Naive thymus-derived CD4-positive, alpha-beta T cell (primary cell): ENCODE data around the gene SLC34A3. TPM values are rescaled to one million over a fixed set of nuclear protein-coding genes. Genes with fewer than 3 reads are reported as not detected.
"Not testable (repeated sequence)": the region's sequence is repeated elsewhere in the genome, so short reads cannot be mapped to it uniquely, and the experiment has no call there.

Experiments used
- ATAC-seq: fragments of 150-1000 bp; cut with Tn5 transposase; 2 replicates; pipeline ENCODE4 v1.10.0; 2021; ENCODE audit warnings: mild to moderate bottlenecking, moderate library complexity
- CTCF ChIA-PET: fragments of 350-600 bp; sonication (Branson Sonifier 250); formaldehyde crosslinking; loops from one replicate; lab custom pipeline; 2021; ENCODE audit warnings: antibody characterized with exemption; lab: Charles Lee
- POLR2A ChIA-PET: fragments of 350-600 bp; sonication (Branson Sonifier 250); formaldehyde crosslinking; loops from one replicate; lab custom pipeline; 2021; ENCODE audit warnings: antibody characterized with exemption, inconsistent platforms; lab: Charles Lee
- DNase-seq, 9 donors: peaks; one replicate each; pipeline versions ENCODE4 v3.0.0 to v3.0.0-alpha.2; 2020 to 2022; ENCODE audit warnings: mixed read lengths in 1 of 9
- H3K27ac ChIP-seq: one replicate; pipeline ENCODE4 v1.7.0; 2013; ENCODE audit warnings: mild to moderate bottlenecking, low read depth, low read length, moderate library complexity
- H3K27me3 ChIP-seq, 2 donors: one replicate each; pipeline ENCODE4 v1.7.0; 2013; ENCODE audit warnings: low read length in 2 of 2, mild to moderate bottlenecking in 2 of 2, moderate library complexity in 2 of 2; ENCODE audit not compliant: control insufficient read depth in 2 of 2, insufficient read depth in 2 of 2
- H3K36me3 ChIP-seq, 3 experiments: 1 replicate in 2 of 3; 2 replicates in 1 of 3; pipeline ENCODE4 v1.7.0; 2013; ENCODE audit warnings: low read length in 3 of 3, mild to moderate bottlenecking in 3 of 3, moderate library complexity in 1 of 3; ENCODE audit not compliant: insufficient read depth in 3 of 3, control insufficient read depth in 2 of 3
- H3K4me1 ChIP-seq, 2 donors: one replicate each; pipeline ENCODE4 v1.7.0; 2013; ENCODE audit warnings: low read length in 2 of 2, mild to moderate bottlenecking in 2 of 2, moderate library complexity in 1 of 2; ENCODE audit not compliant: control insufficient read depth in 2 of 2, insufficient read depth in 2 of 2
- H3K4me3 ChIP-seq: 2 replicates; pipeline ENCODE4 v1.7.0; 2013; ENCODE audit warnings: mild to moderate bottlenecking, low read length
- H3K9me3 ChIP-seq, 3 experiments: 1 replicate in 2 of 3; 2 replicates in 1 of 3; pipeline ENCODE4 v1.7.0; 2013; ENCODE audit warnings: low read length in 3 of 3; ENCODE audit not compliant: control insufficient read depth in 2 of 3
- H3K27ac Mint-ChIP-seq, 9 donors: one replicate each; pipeline ENCODE4 v1.8.0; 2020 to 2022; ENCODE audit warnings: mixed read lengths in 9 of 9, mild to moderate bottlenecking in 8 of 9, moderate library complexity in 5 of 9, inconsistent platforms in 2 of 9
- H3K27me3 Mint-ChIP-seq, 5 donors: one replicate each; pipeline ENCODE4 v1.8.0; 2021 to 2022; ENCODE audit warnings: mixed read lengths in 5 of 5, mild to moderate bottlenecking in 1 of 5
- H3K36me3 Mint-ChIP-seq, 5 donors: one replicate each; pipeline ENCODE4 v1.8.0; 2020 to 2022; ENCODE audit warnings: mixed read lengths in 5 of 5, mild to moderate bottlenecking in 3 of 5, inconsistent platforms in 1 of 5
- H3K4me1 Mint-ChIP-seq, 7 donors: one replicate each; pipeline ENCODE4 v1.8.0; 2020 to 2022; ENCODE audit warnings: mixed read lengths in 7 of 7, mild to moderate bottlenecking in 3 of 7, inconsistent platforms in 1 of 7
- H3K4me3 Mint-ChIP-seq, 10 donors: one replicate each; pipeline ENCODE4 v1.8.0; 2020 to 2022; ENCODE audit warnings: mild to moderate bottlenecking in 10 of 10, mixed read lengths in 10 of 10, moderate library complexity in 6 of 10, inconsistent platforms in 2 of 10
- H3K9me3 Mint-ChIP-seq, 11 donors: one replicate each; pipeline ENCODE4 v1.8.0; 2020 to 2022; ENCODE audit warnings: mixed read lengths in 11 of 11, mild to moderate bottlenecking in 4 of 11, inconsistent platforms in 1 of 11, moderate library complexity in 1 of 11
- intact Hi-C, 2 donors: fragments of 100-400 bp; cut with micrococcal nuclease; formaldehyde crosslinking; loops; one replicate each; pipeline ENCODE4 v1.15.1; 2023
- polyA plus RNA-seq, 2 donors: library from polyadenylated mRNA; unstranded; fragments of 300-500 nt; fragmentation: Illumina TruSeq; gene quantifications; one replicate each; pipeline ENCODE4 v1.2.3, GENCODE V29; 2021
- total RNA-seq, 6 experiments: library from RNA in 5 of 6; stranded (reverse) in 5 of 6; gene quantifications; 1 replicate in 5 of 6; 2 replicates in 1 of 6; pipeline ENCODE4 v1.2.3 and lab custom pipeline; 2021 to 2026

Gene SLC34A3
- total and polyA plus RNA-seq, 7 experiments from 2014 or later, result 0.16 TPM; not detected in 5

DNA sequence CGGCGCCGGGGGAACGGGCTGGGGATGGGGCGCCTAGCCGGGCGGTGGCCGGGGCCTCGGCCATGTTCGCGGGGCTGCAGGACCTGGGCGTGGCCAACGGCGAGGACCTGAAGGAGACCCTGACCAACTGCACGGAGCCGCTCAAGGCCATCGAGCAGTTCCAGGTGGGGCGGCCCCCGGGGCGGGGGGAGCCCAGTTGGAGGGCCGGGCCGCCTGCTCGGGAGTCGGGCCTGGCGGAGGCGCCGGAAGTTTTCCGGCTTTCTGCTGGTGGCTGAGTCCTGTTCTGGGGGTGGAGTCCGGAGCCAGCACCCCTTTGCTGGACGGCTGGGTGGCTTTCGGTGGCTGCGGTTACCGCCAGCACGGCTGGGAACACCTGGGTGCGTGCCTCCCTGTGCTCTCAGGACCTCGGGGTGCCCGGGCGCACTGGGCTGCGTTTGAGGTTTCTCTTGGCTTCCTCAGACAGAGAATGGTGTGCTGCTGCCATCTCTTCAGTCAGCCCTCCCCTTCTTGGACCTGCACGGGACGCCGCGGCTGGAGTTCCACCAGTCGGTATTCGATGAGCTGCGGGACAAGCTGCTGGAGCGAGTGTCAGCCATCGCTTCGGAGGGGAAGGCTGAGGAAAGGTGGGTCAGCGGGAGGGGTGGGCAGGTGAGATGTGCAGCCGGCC, 24.9 kb downstream of the SLC34A3 start:
- Histone ChIP-seq H3K36me3 (peaks cover 0 to 31% (median 0%) of the 10 kb centered on the region in 3 experiments), H3K4me1 (peaks cover 11% of the 10 kb centered on the region in 2 donors), H3K27me3 (no peaks in the 10 kb centered on the region), H3K27ac (peak overlapping the region; percentile 70), H3K9me3 (no peaks in the 10 kb centered on the region), H3K4me3 (peak overlapping the region; percentile 91)
- Mint-ChIP-seq H3K27ac (peak overlapping the region in 5 of 9 donors; percentile 65 to 91 (median 79)), H3K4me3 (peak overlapping the region; percentile 79 to 94 (median 88)), H3K36me3 (peaks cover 0 to 8% (median 0%) of the 10 kb centered on the region in 5 donors), H3K27me3 (no peaks in the 10 kb centered on the region), H3K4me1 (peaks cover 0 to 22% (median 17%) of the 10 kb centered on the region in 7 donors), H3K9me3 (peaks cover 0 to 1% (median 0%) of the 10 kb centered on the region in 11 donors)
- DNase-seq (peak in 1 of 9 donors; percentile 24), ATAC-seq (no peak)
- ChIA-PET POLR2A (interaction anchor here (0.7 to 9.5 kb wide), 13 partner anchors 10 to 847 kb away, joined by 3 to 168 read pairs (median 4); partner anchors contain the start of genes ANAPC2, EXD3, MAN1B1 and NOXA1), CTCF (interaction anchor here (0.8 to 2.6 kb wide), 3 partner anchors 15 to 19 kb away, joined by 4 to 9 read pairs (median 6); partner anchors contain the start of gene TUBB4B)
- intact Hi-C loops, result loop anchor here (1.0 to 2.0 kb wide), 7 partner anchors 14 to 311 kb away; partner anchors contain the start of genes TUBB4B (in 2 of the 2), ANAPC2 (in 1 of the 2), FBXW5 (in 1 of the 2) and NDOR1 (in 1 of the 2)

DNA sequence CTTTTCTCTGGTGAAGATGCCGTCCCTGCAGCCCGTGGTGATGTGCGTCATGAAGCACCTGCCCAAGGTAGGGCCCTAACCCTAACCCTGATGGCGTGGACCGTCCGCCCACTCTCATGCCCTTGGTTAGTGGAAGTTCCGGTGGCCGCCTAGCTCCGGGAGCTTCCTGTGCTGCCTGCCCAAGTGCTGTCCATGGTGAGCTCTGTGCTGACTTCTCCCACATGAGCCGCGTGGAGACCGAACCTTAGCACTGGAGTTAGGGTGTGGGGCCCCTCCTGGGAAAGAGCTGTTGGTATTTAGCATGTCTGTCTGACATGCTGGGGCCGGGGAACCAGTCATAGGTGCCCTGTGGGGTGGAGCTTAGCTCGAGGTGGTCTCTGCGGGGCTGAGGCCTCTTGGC, 25.7 kb downstream of the SLC34A3 start:
- Histone ChIP-seq H3K27ac (no peak overlapping the region), H3K36me3 (peaks cover 0 to 31% (median 0%) of the 10 kb centered on the region in 3 experiments), H3K4me3 (peak overlapping the region; percentile 91), H3K4me1 (peaks cover 11% of the 10 kb centered on the region in 2 donors), H3K27me3 (no peaks in the 10 kb centered on the region), H3K9me3 (no peaks in the 10 kb centered on the region)
- Mint-ChIP-seq H3K27me3 (no peaks in the 10 kb centered on the region), H3K9me3 (peaks cover 0 to 1% (median 0%) of the 10 kb centered on the region in 11 donors), H3K4me3 (peak overlapping the region; percentile 79 to 94 (median 88)), H3K27ac (peak overlapping the region in 2 of 9 donors; percentile 51 to 60), H3K4me1 (peaks cover 0 to 22% (median 17%) of the 10 kb centered on the region in 7 donors), H3K36me3 (peaks cover 0 to 8% (median 0%) of the 10 kb centered on the region in 5 donors)
- no peak for DNase-seq
- ChIA-PET POLR2A (interaction anchor here (0.7 to 9.5 kb wide), 10 partner anchors 9 to 275 kb away, joined by 3 to 168 read pairs (median 4); partner anchors contain the start of genes MAN1B1, TPRN and TUBB4B), CTCF (interaction anchor here (0.6 to 1.4 kb wide), 4 partner anchors 15 to 449 kb away, joined by 3 to 6 read pairs (median 4); partner anchors contain the start of genes RABL6 and TUBB4B)
- intact Hi-C loops, result no loop called here
- no peak for ATAC-seq

- H3K27ac ChIP-seq, result no peak overlapping the region
- no peaks in the 10 kb centered on the region for H3K9me3 ChIP-seq
- intact Hi-C loops, result no loop called here
- ATAC-seq, result no peak
- peaks cover 0 to 31% (median 0%) of the 10 kb centered on the region in 3 experiments for H3K36me3 ChIP-seq
- no peak for DNase-seq
- POLR2A ChIA-PET, result interaction anchor here (1.1 to 9.5 kb wide), 7 partner anchors 9 to 128 kb away, joined by 3 to 168 read pairs (median 4); partner anchors contain the start of genes TPRN and TUBB4B
- H3K27me3 ChIP-seq, result no peaks in the 10 kb centered on the region
- H3K4me1 ChIP-seq, result peaks cover 11% of the 10 kb centered on the region in 2 donors
- H3K36me3 Mint-ChIP-seq, result peaks cover 0 to 12% (median 4%) of the 10 kb centered on the region in 5 donors
- peaks cover 0 to 22% (median 17%) of the 10 kb centered on the region in 7 donors for H3K4me1 Mint-ChIP-seq
- no peak overlapping the region for H3K4me3 ChIP-seq
- H3K4me3 Mint-ChIP-seq, result peak overlapping the region in 9 of 10 donors; percentile 42 to 94 (median 88)
- no peaks in the 10 kb centered on the region for H3K27me3 Mint-ChIP-seq
- no peak overlapping the region for H3K27ac Mint-ChIP-seq
- CTCF ChIA-PET, result interaction anchor here (1.2 to 1.4 kb wide), 2 partner anchors 17 to 20 kb away, joined by 4 to 6 read pairs; no protein-coding TSS in a partner anchor
- peaks cover 0 to 1% (median 0%) of the 10 kb centered on the region in 11 donors for H3K9me3 Mint-ChIP-seq
Measured at GRCh38 chr9:137256856-137257255, 26.2 kb downstream of the SLC34A3 start.

DNA sequence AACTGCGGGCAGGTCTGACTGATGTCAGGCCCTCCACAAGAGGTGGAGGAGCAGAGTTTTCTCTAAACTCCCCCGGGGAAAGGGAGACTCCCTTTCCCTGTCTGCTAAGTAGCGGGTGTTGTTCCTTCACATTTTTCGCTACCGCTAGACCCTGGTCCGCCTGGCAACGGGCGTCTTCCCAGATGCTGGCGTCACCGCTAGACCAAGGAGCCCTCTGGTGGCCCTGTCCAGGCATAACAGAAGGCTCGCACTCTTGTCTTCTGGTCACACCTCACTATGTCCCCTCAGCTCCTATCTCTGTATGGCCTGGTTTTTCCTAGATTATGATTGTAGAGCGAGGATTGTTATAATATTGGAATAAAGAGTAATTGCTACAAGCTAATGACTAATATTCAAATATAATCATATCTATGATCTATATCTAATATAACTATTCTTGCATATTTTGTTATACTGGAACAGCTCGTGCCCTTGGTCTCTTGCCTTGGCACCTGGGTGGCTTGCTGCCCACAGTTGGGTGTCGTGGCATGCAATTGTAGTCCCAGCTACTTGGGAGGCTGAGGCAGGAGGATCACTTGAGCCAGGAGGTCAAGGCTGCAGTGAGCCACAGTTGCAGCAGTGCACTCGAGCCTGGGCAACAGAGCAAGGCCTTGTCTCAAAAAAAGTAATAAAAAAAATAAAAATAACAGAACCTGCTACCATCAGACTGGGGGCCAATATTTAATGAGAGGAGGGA, 31.6 kb downstream of the SLC34A3 start:
- intact Hi-C loops, result loop anchor here in 1 of 2 donors (1.0 kb wide), 1 partner anchor 26 kb away; no protein-coding TSS in a partner anchor
- POLR2A ChIA-PET, H3K27ac Mint-ChIP-seq, H3K4me1 Mint-ChIP-seq, H3K27me3 ChIP-seq, H3K9me3 ChIP-seq, H3K4me1 ChIP-seq, H3K27me3 Mint-ChIP-seq, H3K9me3 Mint-ChIP-seq, ATAC-seq, H3K4me3 Mint-ChIP-seq, H3K4me3 ChIP-seq, H3K27ac ChIP-seq: not testable (repeated sequence)
- peaks cover 0 to 19% (median 6%) of the 10 kb centered on the region in 5 donors for H3K36me3 Mint-ChIP-seq
- CTCF ChIA-PET, result interaction anchor here (1.4 kb wide), 1 partner anchor 26 kb away, joined by 3 read pairs; no protein-coding TSS in a partner anchor
- H3K36me3 ChIP-seq, result peaks cover 0 to 58% (median 4%) of the 10 kb centered on the region in 3 experiments
- DNase-seq, result peak in 1 of 9 donors; percentile 3

DNA sequence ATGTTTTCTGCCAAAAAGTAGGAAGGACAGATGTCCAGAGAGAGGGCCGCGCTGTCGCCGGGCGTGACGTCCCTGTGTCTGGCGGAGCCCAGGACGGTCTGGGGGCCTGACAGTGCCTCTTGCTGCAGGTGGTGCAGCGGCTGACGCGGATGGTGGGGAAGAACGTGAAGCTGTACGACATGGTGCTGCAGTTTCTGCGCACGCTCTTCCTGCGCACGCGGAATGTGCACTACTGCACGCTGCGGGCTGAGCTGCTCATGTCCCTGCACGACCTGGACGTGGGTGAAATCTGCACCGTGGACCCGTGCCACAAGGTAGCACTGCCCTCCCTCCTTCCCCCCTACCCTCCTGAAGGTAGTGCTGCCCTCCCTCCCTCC, 32.2 kb downstream of the SLC34A3 start:
- Histone ChIP-seq H3K27me3 (no peaks in the 10 kb centered on the region), H3K4me1 (no peaks in the 10 kb centered on the region), H3K4me3 (no peak overlapping the region), H3K36me3 (peaks cover 0 to 60% (median 4%) of the 10 kb centered on the region in 3 experiments), H3K9me3 (no peaks in the 10 kb centered on the region), H3K27ac (no peak overlapping the region)
- peaks cover 0 to 5% (median 0%) of the 10 kb centered on the region in 7 donors for H3K4me1 Mint-ChIP-seq
- peaks cover 0 to 23% (median 6%) of the 10 kb centered on the region in 5 donors for H3K36me3 Mint-ChIP-seq
- H3K9me3 Mint-ChIP-seq, result no peaks in the 10 kb centered on the region
- no peak overlapping the region for H3K27ac Mint-ChIP-seq
- ChIA-PET POLR2A (no interaction called here), CTCF (no interaction called here)
- no peaks in the 10 kb centered on the region for H3K27me3 Mint-ChIP-seq
- DNase-seq (peak in 1 of 9 donors; percentile 3), ATAC-seq (no peak)
- intact Hi-C loops, result loop anchor here in 1 of 2 donors (1.0 kb wide), 1 partner anchor 27 kb away; no protein-coding TSS in a partner anchor
- H3K4me3 Mint-ChIP-seq, result no peak overlapping the region

DNA sequence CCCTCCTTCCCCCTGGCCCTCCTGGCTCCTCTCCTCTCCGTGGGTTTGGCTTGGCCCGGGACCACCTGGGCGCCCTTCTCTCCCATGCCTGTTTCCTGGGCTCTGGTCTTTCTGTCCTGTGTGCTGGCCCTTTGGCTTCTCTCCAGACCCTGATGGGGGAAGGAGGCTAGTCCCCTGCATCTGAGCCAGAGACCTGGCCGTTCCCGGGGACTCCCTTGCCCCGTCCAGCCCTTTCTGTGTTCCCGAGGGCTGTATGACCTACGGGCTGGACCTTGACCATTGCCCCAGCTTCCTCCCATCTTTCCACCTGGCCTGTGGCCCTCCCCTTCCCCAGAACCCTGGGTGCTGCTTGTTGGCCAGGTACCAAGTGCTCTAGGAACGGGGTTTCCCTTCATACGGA, 32.8 kb downstream of the SLC34A3 start:
- Mint-ChIP-seq H3K27ac (no peak overlapping the region), H3K27me3 (no peaks in the 10 kb centered on the region), H3K36me3 (peaks cover 2 to 25% (median 6%) of the 10 kb centered on the region in 5 donors), H3K9me3 (no peaks in the 10 kb centered on the region), H3K4me3 (no peak overlapping the region), H3K4me1 (peaks cover 0 to 6% (median 2%) of the 10 kb centered on the region in 7 donors)
- DNase-seq (no peak), ATAC-seq (no peak)
- no peak overlapping the region for H3K27ac ChIP-seq
- CTCF ChIA-PET, result no interaction called here
- H3K4me3 ChIP-seq, result no peak overlapping the region
- H3K27me3 ChIP-seq, result no peaks in the 10 kb centered on the region
- no peaks in the 10 kb centered on the region for H3K4me1 ChIP-seq
- H3K9me3 ChIP-seq, result no peaks in the 10 kb centered on the region
- POLR2A ChIA-PET, result interaction anchor here (1.1 kb wide), 1 partner anchor 9 kb away, joined by 5 read pairs; no protein-coding TSS in a partner anchor
- intact Hi-C loops, result no loop called here
- H3K36me3 ChIP-seq, result peaks cover 0 to 60% (median 4%) of the 10 kb centered on the region in 3 experiments
